HEK293 (cell line): ENCODE results near the gene GMDS.

Source experiments
- CTCF ChIA-PET: fragments of 350-600 bp; formaldehyde crosslinking; extraction: SDS; loops from one replicate; lab custom pipeline; 2021; ENCODE audit warnings: antibody characterized with exemption; lab: Yijun Ruan, JAX
- POLR2A ChIA-PET: fragments of 300-600 bp; formaldehyde crosslinking; extraction: SDS; loops from one replicate; lab custom pipeline; 2020; ENCODE audit warnings: antibody characterized with exemption, inconsistent platforms; lab: Yijun Ruan, JAX
- H3K27ac ChIP-seq: fragments of 200-500 bp; sonication (Bioruptor generic); 2 replicates; pipeline ENCODE4 v1.5.1; 2014; ENCODE audit warnings: low read depth, low read length, control low read depth, inconsistent platforms; ENCODE audit errors: extremely low read depth
- H3K36me3 ChIP-seq, 2 experiments: fragments of 200-500 bp in 1 of 2; sonication (Bioruptor generic) in 1 of 2; 1 replicate in 1 of 2; 2 replicates in 1 of 2; pipeline ENCODE4 v1.5.1; 2014 to 2017; ENCODE audit warnings: inconsistent platforms in 2 of 2, low read length in 2 of 2; ENCODE audit not compliant: control insufficient read depth in 2 of 2, insufficient read depth in 1 of 2
- H3K4me1 ChIP-seq: fragments of 200-500 bp; sonication (Bioruptor generic); 2 replicates; pipeline ENCODE4 v1.5.1; 2014; ENCODE audit warnings: mild to moderate bottlenecking, low read length, inconsistent platforms; ENCODE audit not compliant: control insufficient read depth, insufficient read depth
- H3K4me3 ChIP-seq: 2 replicates; pipeline ENCODE4 v1.5.1; 2011; ENCODE audit warnings: low read depth, mild to moderate bottlenecking, control low read depth, low read length, moderate library complexity
- H3K9me3 ChIP-seq: fragments of 200-500 bp; sonication (Bioruptor generic); 2 replicates; pipeline ENCODE4 v1.5.1; 2014; ENCODE audit warnings: low read depth, low read length, inconsistent platforms; ENCODE audit not compliant: control insufficient read depth, insufficient read depth
- ELK4 ChIP-seq: IDR thresholded peaks from 2 replicates; pipeline ENCODE4 v1.6.1; 2011; ENCODE audit warnings: mild to moderate bottlenecking, low read depth, low read length, borderline replicate concordance
- HOXC10 ChIP-seq: sonication (generic); formaldehyde crosslinking; IDR thresholded peaks from 2 replicates; pipeline ENCODE4 v1.8.1; 2023; ENCODE audit warnings: mild to moderate bottlenecking, missing genetic modification reagents
- KLF7 ChIP-seq: fragments of 450-650 bp; formaldehyde crosslinking; IDR thresholded peaks from 2 replicates; pipeline ENCODE4 v1.5.1; 2016; ENCODE audit warnings: missing biosample characterization, missing genetic modification characterization, borderline replicate concordance
- SALL2 ChIP-seq: fragments of 450-650 bp; formaldehyde crosslinking; IDR thresholded peaks from 2 replicates; pipeline ENCODE4 v1.5.0; 2017; ENCODE audit warnings: missing biosample characterization, mild to moderate bottlenecking, missing genetic modification characterization, borderline replicate concordance
- SCRT1 ChIP-seq: fragments of 450-650 bp; formaldehyde crosslinking; IDR thresholded peaks from 2 replicates; pipeline ENCODE4 v1.5.1; 2016; ENCODE audit warnings: missing biosample characterization, missing genetic modification characterization, borderline replicate concordance
- WT1 ChIP-seq: fragments of 450-650 bp; formaldehyde crosslinking; IDR thresholded peaks from 2 replicates; pipeline ENCODE4 v1.5.1; 2016; ENCODE audit warnings: missing biosample characterization, missing genetic modification characterization
- ZBTB1 ChIP-seq: fragments of 450-650 bp; formaldehyde crosslinking; IDR thresholded peaks from 2 replicates; pipeline ENCODE4 v1.5.1; 2016; ENCODE audit warnings: missing biosample characterization, missing genetic modification characterization
- ZNF140 ChIP-seq: fragments of 450-650 bp; formaldehyde crosslinking; IDR thresholded peaks from 2 replicates; pipeline ENCODE4 v1.5.1; 2016; ENCODE audit warnings: missing biosample characterization, missing genetic modification characterization
- ZNF239 ChIP-seq: fragments of 450-650 bp; formaldehyde crosslinking; IDR thresholded peaks from 2 replicates; pipeline ENCODE4 v1.5.1; 2016; ENCODE audit warnings: missing biosample characterization, missing genetic modification characterization
- ZNF24 ChIP-seq: fragments of 450-650 bp; formaldehyde crosslinking; IDR thresholded peaks from 2 replicates; pipeline ENCODE4 v1.5.1; 2016; ENCODE audit warnings: missing biosample characterization, missing genetic modification characterization
- ZNF600 ChIP-seq: fragments of 450-650 bp; formaldehyde crosslinking; IDR thresholded peaks from 2 replicates; pipeline ENCODE4 v1.5.1; 2016; ENCODE audit warnings: missing biosample characterization, missing genetic modification characterization
- ZNF610 ChIP-seq: fragments of 450-650 bp; formaldehyde crosslinking; IDR thresholded peaks from 2 replicates; pipeline ENCODE4 v1.5.1; 2016; ENCODE audit warnings: missing biosample characterization, missing genetic modification characterization, borderline replicate concordance
- ZNF791 ChIP-seq: fragments of 450-650 bp; formaldehyde crosslinking; IDR thresholded peaks from 2 replicates; pipeline ENCODE4 v1.5.1; 2016; ENCODE audit warnings: missing biosample characterization, missing genetic modification characterization
- ZNF837 ChIP-seq: fragments of 450-650 bp; formaldehyde crosslinking; IDR thresholded peaks from 2 replicates; pipeline ENCODE4 v1.5.1; 2016; ENCODE audit warnings: missing biosample characterization, missing genetic modification characterization
- TF ChIP-seq, protein P1 (sequence below): fragments of 450-650 bp; formaldehyde crosslinking; IDR thresholded peaks from 2 replicates; pipeline ENCODE4 v1.5.1; 2016; ENCODE audit warnings: missing biosample characterization, missing genetic modification characterization
- TF ChIP-seq, protein P2 (sequence below): fragments of 450-650 bp; formaldehyde crosslinking; IDR thresholded peaks from 2 replicates; pipeline ENCODE4 v1.5.1; 2016; ENCODE audit warnings: missing biosample characterization, missing genetic modification characterization, low read depth
- TF ChIP-seq, protein P3 (sequence below): fragments of 450-650 bp; formaldehyde crosslinking; IDR thresholded peaks from 2 replicates; pipeline ENCODE4 v1.5.1; 2016; ENCODE audit warnings: missing biosample characterization, missing genetic modification characterization

Gene GMDS

GRCh38 chr6:1947922-1948321 is 297.5 kb downstream of the GMDS start:
- CTCF ChIA-PET: interaction anchor here (0.6 to 1.0 kb wide), 2 partner anchors 18 to 66 kb away, joined by 3 read pairs; no protein-coding TSS in a partner anchor

DNA sequence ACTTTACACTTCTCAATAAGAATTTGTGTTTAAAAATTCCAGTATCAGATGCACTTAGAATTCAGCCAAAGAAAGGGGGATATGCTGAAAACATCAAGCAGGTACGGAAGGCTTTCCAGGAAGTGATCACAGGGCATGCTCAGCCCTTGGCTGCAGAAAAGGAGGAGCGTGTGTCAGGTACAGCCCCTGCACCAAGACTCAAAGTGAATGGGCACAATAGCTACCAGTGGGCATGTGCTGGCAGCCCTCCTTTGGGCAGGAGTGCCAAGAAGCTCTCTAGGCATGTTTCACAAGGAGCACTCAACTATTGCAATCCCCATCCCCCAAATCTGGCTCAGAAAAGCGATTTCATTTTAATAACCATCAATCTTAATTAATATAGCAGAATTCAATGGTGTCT is 298.8 kb downstream of the GMDS start:
- Histone ChIP-seq H3K9me3 (no peaks in the 10 kb centered on the region), H3K27ac (no peak overlapping the region), H3K4me1 (no peaks in the 10 kb centered on the region; the same call in 1 of the 2 replicates), H3K36me3 (no peaks in the 10 kb centered on the region), H3K4me3 (no peak overlapping the region)
- TF ChIP-seq ZBTB1 (tag by site-specific recombination) (no peak), ZNF837 (tag by site-specific recombination) (no peak), HOXC10 (CRISPR knock-in tag) (no peak), ZNF24 (tag by site-specific recombination) (no peak), ZNF610 (tag by site-specific recombination) (no peak)
- POLR2A ChIA-PET: no interaction called here
- CTCF ChIA-PET: interaction anchor here (0.7 to 1.3 kb wide), 2 partner anchors 25 to 407 kb away, joined by 3 read pairs; no protein-coding TSS in a partner anchor

More at GRCh38 chr6:1947922-1948321, 297.5 kb downstream of the GMDS start:
- no peaks in the 10 kb centered on the region for H3K36me3 ChIP-seq
- H3K4me3 ChIP-seq: no peak overlapping the region
- POLR2A ChIA-PET: no interaction called here
- H3K27ac ChIP-seq: no peak overlapping the region
- no peaks in the 10 kb centered on the region; the same call in 1 of the 2 replicates for H3K4me1 ChIP-seq
- TF ChIP-seq, protein P1, sequence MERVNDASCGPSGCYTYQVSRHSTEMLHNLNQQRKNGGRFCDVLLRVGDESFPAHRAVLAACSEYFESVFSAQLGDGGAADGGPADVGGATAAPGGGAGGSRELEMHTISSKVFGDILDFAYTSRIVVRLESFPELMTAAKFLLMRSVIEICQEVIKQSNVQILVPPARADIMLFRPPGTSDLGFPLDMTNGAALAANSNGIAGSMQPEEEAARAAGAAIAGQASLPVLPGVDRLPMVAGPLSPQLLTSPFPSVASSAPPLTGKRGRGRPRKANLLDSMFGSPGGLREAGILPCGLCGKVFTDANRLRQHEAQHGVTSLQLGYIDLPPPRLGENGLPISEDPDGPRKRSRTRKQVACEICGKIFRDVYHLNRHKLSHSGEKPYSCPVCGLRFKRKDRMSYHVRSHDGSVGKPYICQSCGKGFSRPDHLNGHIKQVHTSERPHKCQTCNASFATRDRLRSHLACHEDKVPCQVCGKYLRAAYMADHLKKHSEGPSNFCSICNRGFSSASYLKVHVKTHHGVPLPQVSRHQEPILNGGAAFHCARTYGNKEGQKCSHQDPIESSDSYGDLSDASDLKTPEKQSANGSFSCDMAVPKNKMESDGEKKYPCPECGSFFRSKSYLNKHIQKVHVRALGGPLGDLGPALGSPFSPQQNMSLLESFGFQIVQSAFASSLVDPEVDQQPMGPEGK (tag by site-specific recombination): no peak
- TF ChIP-seq ZNF239 (tag by site-specific recombination): no peak
- TF ChIP-seq ZNF140 (tag by site-specific recombination): no peak
- no peak for TF ChIP-seq SALL2 (tag by site-specific recombination)
- no peak for TF ChIP-seq ELK4
- no peak for TF ChIP-seq ZNF610 (tag by site-specific recombination)
- TF ChIP-seq ZNF791 (tag by site-specific recombination): no peak
- TF ChIP-seq ZNF600 (tag by site-specific recombination): no peak
- no peak for TF ChIP-seq WT1 (tag by site-specific recombination)
- TF ChIP-seq, protein P2, sequence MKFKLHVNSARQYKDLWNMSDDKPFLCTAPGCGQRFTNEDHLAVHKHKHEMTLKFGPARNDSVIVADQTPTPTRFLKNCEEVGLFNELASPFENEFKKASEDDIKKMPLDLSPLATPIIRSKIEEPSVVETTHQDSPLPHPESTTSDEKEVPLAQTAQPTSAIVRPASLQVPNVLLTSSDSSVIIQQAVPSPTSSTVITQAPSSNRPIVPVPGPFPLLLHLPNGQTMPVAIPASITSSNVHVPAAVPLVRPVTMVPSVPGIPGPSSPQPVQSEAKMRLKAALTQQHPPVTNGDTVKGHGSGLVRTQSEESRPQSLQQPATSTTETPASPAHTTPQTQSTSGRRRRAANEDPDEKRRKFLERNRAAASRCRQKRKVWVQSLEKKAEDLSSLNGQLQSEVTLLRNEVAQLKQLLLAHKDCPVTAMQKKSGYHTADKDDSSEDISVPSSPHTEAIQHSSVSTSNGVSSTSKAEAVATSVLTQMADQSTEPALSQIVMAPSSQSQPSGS (tag by site-specific recombination): no peak
- TF ChIP-seq, protein P3, sequence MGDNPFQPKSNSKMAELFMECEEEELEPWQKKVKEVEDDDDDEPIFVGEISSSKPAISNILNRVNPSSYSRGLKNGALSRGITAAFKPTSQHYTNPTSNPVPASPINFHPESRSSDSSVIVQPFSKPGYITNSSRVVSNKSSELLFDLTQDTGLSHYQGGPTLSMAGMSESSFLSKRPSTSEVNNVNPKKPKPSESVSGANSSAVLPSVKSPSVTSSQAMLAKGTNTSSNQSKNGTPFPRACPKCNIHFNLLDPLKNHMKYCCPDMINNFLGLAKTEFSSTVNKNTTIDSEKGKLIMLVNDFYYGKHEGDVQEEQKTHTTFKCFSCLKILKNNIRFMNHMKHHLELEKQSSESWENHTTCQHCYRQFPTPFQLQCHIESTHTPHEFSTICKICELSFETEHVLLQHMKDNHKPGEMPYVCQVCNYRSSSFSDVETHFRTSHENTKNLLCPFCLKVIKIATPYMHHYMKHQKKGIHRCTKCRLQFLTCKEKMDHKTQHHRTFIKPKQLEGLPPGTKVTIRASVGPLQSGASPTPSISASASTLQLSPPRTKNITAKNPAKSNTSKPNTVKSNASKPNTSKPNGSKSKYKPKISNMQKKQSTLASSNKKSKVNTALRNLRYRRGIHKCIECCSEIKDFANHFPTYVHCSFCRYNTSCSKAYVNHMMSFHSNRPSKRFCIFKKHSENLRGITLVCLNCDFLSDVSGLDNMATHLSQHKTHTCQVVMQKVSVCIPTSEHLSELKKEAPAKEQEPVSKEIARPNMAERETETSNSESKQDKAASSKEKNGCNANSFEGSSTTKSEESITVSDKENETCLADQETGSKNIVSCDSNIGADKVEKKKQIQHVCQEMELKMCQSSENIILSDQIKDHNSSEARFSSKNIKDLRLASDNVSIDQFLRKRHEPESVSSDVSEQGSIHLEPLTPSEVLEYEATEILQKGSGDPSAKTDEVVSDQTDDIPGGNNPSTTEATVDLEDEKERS: no peak
- no peak for TF ChIP-seq SCRT1
- TF ChIP-seq KLF7 (tag by site-specific recombination): no peak
- H3K9me3 ChIP-seq: no peaks in the 10 kb centered on the region
